OCI-LY7 (cell line): ENCODE results near the gene SIGLEC6.

ENCODE experiments used
- EZH2phosphoT487 ChIP-seq: fragments of 200-600 bp; sonication (generic); IDR thresholded peaks from 2 replicates; pipeline ENCODE4 v1.6.1; 2018; ENCODE audit warnings: low read depth, borderline replicate concordance, mild to moderate bottlenecking, mixed run types, antibody characterized with exemption, low read length, moderate library complexity, mixed read lengths
- TF ChIP-seq, protein P1 (sequence below): fragments of 200-600 bp; sonication (generic); conservative IDR thresholded peaks from 2 replicates; pipeline ENCODE4 v1.5.1; 2014; ENCODE audit warnings: mild to moderate bottlenecking, antibody characterized with exemption, low read length, moderate library complexity, mixed read lengths

- TF ChIP-seq, protein P1, sequence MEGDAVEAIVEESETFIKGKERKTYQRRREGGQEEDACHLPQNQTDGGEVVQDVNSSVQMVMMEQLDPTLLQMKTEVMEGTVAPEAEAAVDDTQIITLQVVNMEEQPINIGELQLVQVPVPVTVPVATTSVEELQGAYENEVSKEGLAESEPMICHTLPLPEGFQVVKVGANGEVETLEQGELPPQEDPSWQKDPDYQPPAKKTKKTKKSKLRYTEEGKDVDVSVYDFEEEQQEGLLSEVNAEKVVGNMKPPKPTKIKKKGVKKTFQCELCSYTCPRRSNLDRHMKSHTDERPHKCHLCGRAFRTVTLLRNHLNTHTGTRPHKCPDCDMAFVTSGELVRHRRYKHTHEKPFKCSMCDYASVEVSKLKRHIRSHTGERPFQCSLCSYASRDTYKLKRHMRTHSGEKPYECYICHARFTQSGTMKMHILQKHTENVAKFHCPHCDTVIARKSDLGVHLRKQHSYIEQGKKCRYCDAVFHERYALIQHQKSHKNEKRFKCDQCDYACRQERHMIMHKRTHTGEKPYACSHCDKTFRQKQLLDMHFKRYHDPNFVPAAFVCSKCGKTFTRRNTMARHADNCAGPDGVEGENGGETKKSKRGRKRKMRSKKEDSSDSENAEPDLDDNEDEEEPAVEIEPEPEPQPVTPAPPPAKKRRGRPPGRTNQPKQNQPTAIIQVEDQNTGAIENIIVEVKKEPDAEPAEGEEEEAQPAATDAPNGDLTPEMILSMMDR: no peak
- TF ChIP-seq EZH2phosphoT487: no peak
These were observed 43.0 kb downstream of the SIGLEC6 start for GRCh38 chr19:51488491-51488890.
